ENCODE data around the gene MRPS27. TPM values are rescaled to one million over a fixed set of nuclear protein-coding genes. Genes with fewer than 3 reads are reported as not detected.

Gene MRPS27
- total and polyA plus RNA-seq, 4 donors, result 17.6 to 38.7 (median 34.9) TPM

DNA sequence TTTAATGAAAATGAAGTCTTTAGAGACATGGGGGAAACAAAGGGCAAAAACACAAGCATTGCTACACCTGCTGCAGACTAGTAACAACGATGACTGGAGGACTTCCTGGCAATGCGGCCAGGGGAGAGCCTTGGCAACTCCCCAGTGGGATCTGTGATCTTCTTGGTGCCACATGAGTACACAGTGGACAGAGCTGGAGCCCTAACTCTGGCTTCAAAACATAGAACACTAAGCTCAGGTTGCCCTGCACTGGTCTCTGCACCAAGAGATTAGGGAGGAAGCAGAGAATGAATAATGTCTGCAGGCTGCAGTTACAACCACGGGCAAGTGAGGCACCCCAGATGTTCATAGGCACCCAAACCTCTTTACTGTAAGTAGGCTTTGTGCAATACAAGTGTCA, 91.1 kb downstream of the MRPS27 start:
- Histone ChIP-seq H3K9ac (ENCODE audit: low read depth in 1 of 2, low read length in 2 of 2) (no peak overlapping the region), H3K36me3 (ENCODE audit: control insufficient read depth in 4 of 4, insufficient read depth in 3 of 4, low read depth in 1 of 4, low read length in 3 of 4) (peaks cover 5 to 43% (median 17%) of the 10 kb centered on the region in 4 donors), H3K4me3 (ENCODE audit: low read depth in 1 of 3, low read length in 3 of 3) (no peak overlapping the region), H3K27ac (ENCODE audit: low read depth in 1 of 2, low read length in 2 of 2) (no peak overlapping the region), H3K9me3 (ENCODE audit: control insufficient read depth in 4 of 4, low read length in 3 of 4) (no peaks in the 10 kb centered on the region), H3K4me1 (ENCODE audit: control insufficient read depth in 4 of 4, insufficient read depth in 4 of 4, low read length in 3 of 4) (no peaks in the 10 kb centered on the region), H3K27me3 (ENCODE audit: control insufficient read depth in 4 of 4, insufficient read depth in 4 of 4, low read length in 3 of 4) (no peaks in the 10 kb centered on the region)
- no peak for DNase-seq (ENCODE audit: low spot score)
- TF ChIP-seq, protein P1, sequence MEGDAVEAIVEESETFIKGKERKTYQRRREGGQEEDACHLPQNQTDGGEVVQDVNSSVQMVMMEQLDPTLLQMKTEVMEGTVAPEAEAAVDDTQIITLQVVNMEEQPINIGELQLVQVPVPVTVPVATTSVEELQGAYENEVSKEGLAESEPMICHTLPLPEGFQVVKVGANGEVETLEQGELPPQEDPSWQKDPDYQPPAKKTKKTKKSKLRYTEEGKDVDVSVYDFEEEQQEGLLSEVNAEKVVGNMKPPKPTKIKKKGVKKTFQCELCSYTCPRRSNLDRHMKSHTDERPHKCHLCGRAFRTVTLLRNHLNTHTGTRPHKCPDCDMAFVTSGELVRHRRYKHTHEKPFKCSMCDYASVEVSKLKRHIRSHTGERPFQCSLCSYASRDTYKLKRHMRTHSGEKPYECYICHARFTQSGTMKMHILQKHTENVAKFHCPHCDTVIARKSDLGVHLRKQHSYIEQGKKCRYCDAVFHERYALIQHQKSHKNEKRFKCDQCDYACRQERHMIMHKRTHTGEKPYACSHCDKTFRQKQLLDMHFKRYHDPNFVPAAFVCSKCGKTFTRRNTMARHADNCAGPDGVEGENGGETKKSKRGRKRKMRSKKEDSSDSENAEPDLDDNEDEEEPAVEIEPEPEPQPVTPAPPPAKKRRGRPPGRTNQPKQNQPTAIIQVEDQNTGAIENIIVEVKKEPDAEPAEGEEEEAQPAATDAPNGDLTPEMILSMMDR (IDR thresholded peaks at IDR 0.05; ENCODE audit: low read depth, low read length, missing input control), result no peak
- TF ChIP-seq HNF4A (conservative IDR thresholded peaks at IDR 0.05) (no peak), FOXA2 (IDR thresholded peaks at IDR 0.05) (no peak), HNF4G (IDR thresholded peaks at IDR 0.05) (no peak), YY1 (IDR thresholded peaks at IDR 0.05) (no peak), SP1 (IDR thresholded peaks at IDR 0.05) (no peak), FOXA1 (IDR thresholded peaks at IDR 0.05) (no peak), RXRA (IDR thresholded peaks at IDR 0.05) (no peak), EGR1 (IDR thresholded peaks at IDR 0.05; ENCODE audit: low read depth in 2 of 2) (no peak), GABPA (IDR thresholded peaks at IDR 0.05 in 1 of 2, conservative IDR thresholded peaks at IDR 0.05 in 1 of 2) (no peak), NR2F2 (IDR thresholded peaks at IDR 0.05) (no peak), TAF1 (conservative IDR thresholded peaks at IDR 0.05) (no peak), RAD21 (IDR thresholded peaks at IDR 0.05) (no peak), JUND (IDR thresholded peaks at IDR 0.05) (no peak)
- TF ChIP-seq, protein P2, sequence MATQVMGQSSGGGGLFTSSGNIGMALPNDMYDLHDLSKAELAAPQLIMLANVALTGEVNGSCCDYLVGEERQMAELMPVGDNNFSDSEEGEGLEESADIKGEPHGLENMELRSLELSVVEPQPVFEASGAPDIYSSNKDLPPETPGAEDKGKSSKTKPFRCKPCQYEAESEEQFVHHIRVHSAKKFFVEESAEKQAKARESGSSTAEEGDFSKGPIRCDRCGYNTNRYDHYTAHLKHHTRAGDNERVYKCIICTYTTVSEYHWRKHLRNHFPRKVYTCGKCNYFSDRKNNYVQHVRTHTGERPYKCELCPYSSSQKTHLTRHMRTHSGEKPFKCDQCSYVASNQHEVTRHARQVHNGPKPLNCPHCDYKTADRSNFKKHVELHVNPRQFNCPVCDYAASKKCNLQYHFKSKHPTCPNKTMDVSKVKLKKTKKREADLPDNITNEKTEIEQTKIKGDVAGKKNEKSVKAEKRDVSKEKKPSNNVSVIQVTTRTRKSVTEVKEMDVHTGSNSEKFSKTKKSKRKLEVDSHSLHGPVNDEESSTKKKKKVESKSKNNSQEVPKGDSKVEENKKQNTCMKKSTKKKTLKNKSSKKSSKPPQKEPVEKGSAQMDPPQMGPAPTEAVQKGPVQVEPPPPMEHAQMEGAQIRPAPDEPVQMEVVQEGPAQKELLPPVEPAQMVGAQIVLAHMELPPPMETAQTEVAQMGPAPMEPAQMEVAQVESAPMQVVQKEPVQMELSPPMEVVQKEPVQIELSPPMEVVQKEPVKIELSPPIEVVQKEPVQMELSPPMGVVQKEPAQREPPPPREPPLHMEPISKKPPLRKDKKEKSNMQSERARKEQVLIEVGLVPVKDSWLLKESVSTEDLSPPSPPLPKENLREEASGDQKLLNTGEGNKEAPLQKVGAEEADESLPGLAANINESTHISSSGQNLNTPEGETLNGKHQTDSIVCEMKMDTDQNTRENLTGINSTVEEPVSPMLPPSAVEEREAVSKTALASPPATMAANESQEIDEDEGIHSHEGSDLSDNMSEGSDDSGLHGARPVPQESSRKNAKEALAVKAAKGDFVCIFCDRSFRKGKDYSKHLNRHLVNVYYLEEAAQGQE (IDR thresholded peaks at IDR 0.05), result no peak
- TF ChIP-seq, protein P3, sequence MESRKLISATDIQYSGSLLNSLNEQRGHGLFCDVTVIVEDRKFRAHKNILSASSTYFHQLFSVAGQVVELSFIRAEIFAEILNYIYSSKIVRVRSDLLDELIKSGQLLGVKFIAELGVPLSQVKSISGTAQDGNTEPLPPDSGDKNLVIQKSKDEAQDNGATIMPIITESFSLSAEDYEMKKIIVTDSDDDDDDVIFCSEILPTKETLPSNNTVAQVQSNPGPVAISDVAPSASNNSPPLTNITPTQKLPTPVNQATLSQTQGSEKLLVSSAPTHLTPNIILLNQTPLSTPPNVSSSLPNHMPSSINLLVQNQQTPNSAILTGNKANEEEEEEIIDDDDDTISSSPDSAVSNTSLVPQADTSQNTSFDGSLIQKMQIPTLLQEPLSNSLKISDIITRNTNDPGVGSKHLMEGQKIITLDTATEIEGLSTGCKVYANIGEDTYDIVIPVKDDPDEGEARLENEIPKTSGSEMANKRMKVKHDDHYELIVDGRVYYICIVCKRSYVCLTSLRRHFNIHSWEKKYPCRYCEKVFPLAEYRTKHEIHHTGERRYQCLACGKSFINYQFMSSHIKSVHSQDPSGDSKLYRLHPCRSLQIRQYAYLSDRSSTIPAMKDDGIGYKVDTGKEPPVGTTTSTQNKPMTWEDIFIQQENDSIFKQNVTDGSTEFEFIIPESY (IDR thresholded peaks at IDR 0.05), result no peak
- TF ChIP-seq, protein P4, sequence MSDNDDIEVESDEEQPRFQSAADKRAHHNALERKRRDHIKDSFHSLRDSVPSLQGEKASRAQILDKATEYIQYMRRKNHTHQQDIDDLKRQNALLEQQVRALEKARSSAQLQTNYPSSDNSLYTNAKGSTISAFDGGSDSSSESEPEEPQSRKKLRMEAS (IDR thresholded peaks at IDR 0.05), result no peak
- TF ChIP-seq, protein P5, sequence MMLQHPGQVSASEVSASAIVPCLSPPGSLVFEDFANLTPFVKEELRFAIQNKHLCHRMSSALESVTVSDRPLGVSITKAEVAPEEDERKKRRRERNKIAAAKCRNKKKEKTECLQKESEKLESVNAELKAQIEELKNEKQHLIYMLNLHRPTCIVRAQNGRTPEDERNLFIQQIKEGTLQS (IDR thresholded peaks at IDR 0.05), result no peak
- WGBS, result 86% methylated on average over 3 of the region's 3 CpGs

All from liver (tissue), 9 donors.